CD4-positive, alpha-beta T cell (primary cell): Measurements from ENCODE around the gene VCAN. TPM values are rescaled to one million over a fixed set of nuclear protein-coding genes. Genes with fewer than 3 reads are reported as not detected.

Experiments used
- ATAC-seq: fragments of 200-7000 bp; cut with Tn5 transposase; one replicate; pipeline ENCODE4 v1.10.0; 2022; ENCODE audit warnings: mild to moderate bottlenecking; ENCODE audit not compliant: poor library complexity
- CTCF ChIA-PET: fragments of 350-600 bp; sonication (Branson Sonifier 250); formaldehyde crosslinking; loops from one replicate; lab custom pipeline; 2021; ENCODE audit warnings: antibody characterized with exemption, inconsistent platforms; lab: Charles Lee
- POLR2A ChIA-PET: fragments of 350-600 bp; sonication (Branson Sonifier 250); formaldehyde crosslinking; loops from one replicate; lab custom pipeline; 2021; ENCODE audit warnings: antibody characterized with exemption, inconsistent platforms; lab: Charles Lee
- DNase-seq, 14 experiments: peaks; one replicate each; pipeline ENCODE4 v3.0.0-alpha.2; 2013 to 2020; ENCODE audit warnings: mixed read lengths in 2 of 14
- H3K27ac ChIP-seq, 2 donors: one replicate each; pipeline versions ENCODE4 v1.5.1 to v1.7.0; 2013; ENCODE audit warnings: low read length in 2 of 2, low read depth in 1 of 2, mild to moderate bottlenecking in 1 of 2
- H3K27me3 ChIP-seq, 2 experiments: 1 replicate in 1 of 2; 2 replicates in 1 of 2; pipeline versions ENCODE4 v1.6.1 to v1.7.0; 2013; ENCODE audit warnings: low read length in 2 of 2, control low read depth in 1 of 2, mild to moderate bottlenecking in 1 of 2, moderate library complexity in 1 of 2; ENCODE audit not compliant: insufficient read depth in 2 of 2, control insufficient read depth in 1 of 2
- H3K36me3 ChIP-seq: one replicate; pipeline ENCODE4 v1.6.1; 2013; ENCODE audit warnings: low read length, control low read depth; ENCODE audit not compliant: insufficient read depth
- H3K4me1 ChIP-seq: one replicate; pipeline ENCODE4 v1.6.1; 2013; ENCODE audit warnings: low read length, control low read depth; ENCODE audit not compliant: insufficient read depth
- H3K4me3 ChIP-seq: one replicate; pipeline ENCODE4 v1.5.1; 2013; ENCODE audit warnings: mild to moderate bottlenecking, low read length, moderate library complexity
- H3K9me3 ChIP-seq, 2 experiments: 1 replicate in 1 of 2; 2 replicates in 1 of 2; pipeline versions ENCODE4 v1.6.1 to v1.7.0; 2013; ENCODE audit warnings: low read length in 2 of 2, mild to moderate bottlenecking in 2 of 2, control low read depth in 1 of 2, moderate library complexity in 1 of 2; ENCODE audit not compliant: control insufficient read depth in 1 of 2, insufficient read depth in 1 of 2
- H3K27ac Mint-ChIP-seq: one replicate; pipeline ENCODE4 v1.8.0; 2020; ENCODE audit warnings: mixed read lengths
- H3K27me3 Mint-ChIP-seq: one replicate; pipeline ENCODE4 v1.8.0; 2021; ENCODE audit warnings: mixed read lengths
- H3K36me3 Mint-ChIP-seq: one replicate; pipeline ENCODE4 v1.8.0; 2021; ENCODE audit warnings: low read depth, mixed read lengths
- H3K4me1 Mint-ChIP-seq: one replicate; pipeline ENCODE4 v1.8.0; 2021; ENCODE audit warnings: low read depth, mixed read lengths
- H3K4me3 Mint-ChIP-seq: one replicate; pipeline ENCODE4 v1.8.0; 2020; ENCODE audit warnings: mild to moderate bottlenecking, mixed read lengths
- H3K9me3 Mint-ChIP-seq: one replicate; pipeline ENCODE4 v1.8.0; 2020; ENCODE audit warnings: mixed read lengths
- intact Hi-C, 2 experiments: fragments of 100-400 bp; cut with DNase I in 1 of 2; cut with micrococcal nuclease in 1 of 2; formaldehyde crosslinking; loops; one replicate each; pipeline versions ENCODE4 v1.15.1 to v1.9.0; 2023 to 2025; cut with DNase I, micrococcal nuclease
- total RNA-seq, 174 experiments: library from RNA in 2 of 174; stranded (reverse) in 2 of 174; gene quantifications; one replicate each; pipeline ENCODE4 v1.2.3 and lab custom pipeline; 2021 to 2026
- TF ChIP-seq, protein P1 (sequence below): fragments of 200-600 bp; IDR thresholded peaks from one replicate; pipeline ENCODE4 v1.8.0; 2022; ENCODE audit warnings: antibody characterized with exemption, mild to moderate bottlenecking

Gene VCAN
- total RNA-seq, 2 experiments from 2014 or later, result 6.4 to 7.1 TPM

DNA sequence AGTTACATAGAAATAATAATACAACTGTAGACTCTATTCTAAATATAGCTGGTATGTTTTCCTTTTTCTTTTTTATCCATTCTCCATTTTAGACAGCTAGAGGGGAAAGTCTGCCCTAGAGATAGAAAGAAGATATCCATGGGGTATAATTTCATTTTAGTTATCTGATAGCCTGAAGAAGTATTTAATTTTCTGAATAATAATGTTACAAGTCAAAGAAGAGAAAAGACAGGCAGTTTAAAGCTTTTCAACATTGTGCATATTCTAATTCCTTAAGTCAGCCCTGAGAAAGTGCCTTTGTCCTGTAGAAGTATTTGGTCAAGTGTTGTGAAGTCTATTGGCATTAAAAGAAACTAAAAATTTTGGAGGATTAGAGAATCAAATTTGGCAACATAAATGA, 2.5 kb upstream of the VCAN start:
- H3K4me1 ChIP-seq, result peaks cover 26% of the 10 kb centered on the region
- Mint-ChIP-seq H3K27me3 (peaks cover 90% of the 10 kb centered on the region), H3K36me3 (no peaks in the 10 kb centered on the region), H3K27ac (no peak overlapping the region), H3K9me3 (no peaks in the 10 kb centered on the region), H3K4me1 (peaks cover 29% of the 10 kb centered on the region), H3K4me3 (no peak overlapping the region)
- H3K27me3 ChIP-seq, result peaks cover 44 to 78% of the 10 kb centered on the region in 2 experiments
- H3K9me3 ChIP-seq, result peaks cover 0 to 15% of the 10 kb centered on the region in 2 experiments
- intact Hi-C loops, result no loop called here
- ATAC-seq (no peak), DNase-seq (no peak)
- no peaks in the 10 kb centered on the region for H3K36me3 ChIP-seq
- no peak overlapping the region for H3K4me3 ChIP-seq
- ChIA-PET POLR2A (no interaction called here), CTCF (no interaction called here)
- H3K27ac ChIP-seq, result no peak overlapping the region
- TF ChIP-seq, protein P1, sequence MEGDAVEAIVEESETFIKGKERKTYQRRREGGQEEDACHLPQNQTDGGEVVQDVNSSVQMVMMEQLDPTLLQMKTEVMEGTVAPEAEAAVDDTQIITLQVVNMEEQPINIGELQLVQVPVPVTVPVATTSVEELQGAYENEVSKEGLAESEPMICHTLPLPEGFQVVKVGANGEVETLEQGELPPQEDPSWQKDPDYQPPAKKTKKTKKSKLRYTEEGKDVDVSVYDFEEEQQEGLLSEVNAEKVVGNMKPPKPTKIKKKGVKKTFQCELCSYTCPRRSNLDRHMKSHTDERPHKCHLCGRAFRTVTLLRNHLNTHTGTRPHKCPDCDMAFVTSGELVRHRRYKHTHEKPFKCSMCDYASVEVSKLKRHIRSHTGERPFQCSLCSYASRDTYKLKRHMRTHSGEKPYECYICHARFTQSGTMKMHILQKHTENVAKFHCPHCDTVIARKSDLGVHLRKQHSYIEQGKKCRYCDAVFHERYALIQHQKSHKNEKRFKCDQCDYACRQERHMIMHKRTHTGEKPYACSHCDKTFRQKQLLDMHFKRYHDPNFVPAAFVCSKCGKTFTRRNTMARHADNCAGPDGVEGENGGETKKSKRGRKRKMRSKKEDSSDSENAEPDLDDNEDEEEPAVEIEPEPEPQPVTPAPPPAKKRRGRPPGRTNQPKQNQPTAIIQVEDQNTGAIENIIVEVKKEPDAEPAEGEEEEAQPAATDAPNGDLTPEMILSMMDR, result no peak

DNA sequence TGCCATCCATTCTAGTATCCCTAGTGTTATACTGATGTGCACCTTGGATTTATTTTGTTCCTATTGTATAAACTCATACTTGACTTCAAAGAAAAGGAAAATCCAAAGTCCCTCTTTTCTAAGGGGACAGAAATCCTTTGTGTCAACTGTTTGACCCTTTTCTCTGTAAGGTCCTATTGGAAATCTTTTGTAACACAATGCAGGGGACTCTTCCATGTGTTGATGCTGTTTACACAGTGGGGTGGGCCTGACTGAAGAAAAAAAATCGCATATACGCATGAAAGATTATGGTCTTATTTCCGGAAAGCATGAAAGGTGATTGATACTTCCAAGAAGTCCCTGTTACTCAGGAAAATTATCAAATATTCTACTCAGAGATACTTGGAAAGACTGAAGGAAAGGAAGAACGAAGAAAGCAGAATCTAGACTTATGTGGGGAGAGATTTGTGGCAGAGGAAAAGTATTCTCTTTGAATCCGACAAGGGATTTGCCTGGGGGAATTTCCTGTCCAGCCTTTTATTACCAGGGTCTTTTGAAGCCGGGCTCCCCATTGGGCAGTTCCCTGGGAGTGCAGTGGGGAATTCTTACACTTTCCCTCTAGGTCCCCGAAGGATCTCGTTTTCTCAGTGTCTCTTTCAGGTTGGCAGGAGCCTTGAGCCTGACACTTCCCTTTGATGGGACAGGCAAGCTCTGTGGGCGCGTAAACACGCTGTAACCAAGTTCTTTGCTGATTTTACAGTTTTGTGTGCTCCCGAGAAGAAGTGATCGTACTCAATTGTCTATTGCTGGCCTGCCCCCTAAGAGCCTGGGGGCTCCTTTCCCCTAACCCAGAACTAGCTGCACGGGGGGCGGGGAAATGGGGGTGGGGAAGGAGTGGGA, 779 bp upstream of the VCAN start:
- H3K27ac ChIP-seq, result no peak overlapping the region
- CTCF ChIA-PET, result no interaction called here
- no peaks in the 10 kb centered on the region for H3K36me3 ChIP-seq
- intact Hi-C loops, result loop anchor here in 1 of 2 experiments (5.0 kb wide), 1 partner anchor 1118 kb away; no protein-coding TSS in a partner anchor
- Mint-ChIP-seq H3K27me3 (peaks cover 92% of the 10 kb centered on the region), H3K36me3 (no peaks in the 10 kb centered on the region), H3K4me3 (peak overlapping the region; percentile 40), H3K4me1 (peaks cover 41% of the 10 kb centered on the region), H3K9me3 (no peaks in the 10 kb centered on the region), H3K27ac (no peak overlapping the region)
- H3K4me1 ChIP-seq, result peaks cover 33% of the 10 kb centered on the region
- TF ChIP-seq, protein P1, result no peak
- peak overlapping the region; percentile 45 for H3K4me3 ChIP-seq
- peaks cover 58 to 87% of the 10 kb centered on the region in 2 experiments for H3K27me3 ChIP-seq
- H3K9me3 ChIP-seq, result peaks cover 0 to 21% of the 10 kb centered on the region in 2 experiments
- ATAC-seq, result no peak
- peak in 1 of 14 experiments; percentile 4 for DNase-seq
- POLR2A ChIA-PET, result no interaction called here

DNA sequence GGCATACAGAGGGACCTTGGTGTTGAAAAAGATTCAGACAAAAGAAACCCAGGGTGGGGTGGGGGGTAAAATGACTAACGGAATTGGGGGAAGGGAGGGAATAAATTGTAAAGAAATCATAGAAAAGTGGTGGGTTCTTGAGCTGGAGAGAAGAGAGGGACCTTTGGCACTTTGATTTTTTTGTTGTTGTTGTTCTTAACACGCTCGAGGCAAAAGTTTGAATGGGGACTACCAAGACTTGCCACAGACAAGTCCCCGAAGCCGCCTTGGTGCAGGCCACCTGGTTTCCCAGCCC, 616 bp downstream of the VCAN start:
- peaks cover 41% of the 10 kb centered on the region for H3K4me1 Mint-ChIP-seq
- no peaks in the 10 kb centered on the region for H3K36me3 Mint-ChIP-seq
- no peak overlapping the region for H3K27ac Mint-ChIP-seq
- DNase-seq (no peak), ATAC-seq (no peak)
- peak overlapping the region; percentile 45 for H3K4me3 ChIP-seq
- ChIA-PET POLR2A (no interaction called here), CTCF (no interaction called here)
- peaks cover 61 to 84% of the 10 kb centered on the region in 2 experiments for H3K27me3 ChIP-seq
- peaks cover 33% of the 10 kb centered on the region for H3K4me1 ChIP-seq
- H3K27ac ChIP-seq, result no peak overlapping the region
- peaks cover 0 to 21% of the 10 kb centered on the region in 2 experiments for H3K9me3 ChIP-seq
- TF ChIP-seq, protein P1, result no peak
- no peaks in the 10 kb centered on the region for H3K36me3 ChIP-seq
- intact Hi-C loops, result loop anchor here in 1 of 2 experiments (5.0 kb wide), 1 partner anchor 1120 kb away; no protein-coding TSS in a partner anchor
- H3K27me3 Mint-ChIP-seq, result peaks cover 92% of the 10 kb centered on the region
- H3K4me3 Mint-ChIP-seq, result peak overlapping the region; percentile 49
- H3K9me3 Mint-ChIP-seq, result no peaks in the 10 kb centered on the region
